ENCODE results near the gene ONECUT1. TPM values are rescaled to one million over a fixed set of nuclear protein-coding genes. Genes with fewer than 3 reads are reported as not detected.

Gene ONECUT1
- total RNA-seq, 4 donors from 2014 or later = not detected

DNA sequence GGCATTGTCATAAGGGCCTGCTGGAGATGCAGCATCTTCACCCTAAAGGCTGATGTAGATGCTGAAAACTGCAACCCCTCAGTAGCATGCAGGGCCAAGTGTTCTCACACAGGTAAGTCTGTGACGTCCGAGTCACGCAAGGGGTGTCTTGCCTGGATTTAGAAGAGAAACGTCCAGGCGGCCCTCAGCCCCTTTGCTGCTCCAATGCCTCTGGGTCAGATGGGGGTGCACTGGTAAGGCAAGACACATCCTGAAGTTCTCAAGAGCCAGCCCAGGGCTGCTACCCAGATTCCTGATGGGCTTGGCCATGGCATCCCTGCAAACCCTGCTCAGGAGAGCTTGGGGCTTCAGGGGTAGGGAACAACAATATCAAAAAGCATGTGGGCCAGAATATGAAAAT lies 25.4 kb downstream of the ONECUT1 start:
- no peak overlapping the region for H3K27ac ChIP-seq
- intact Hi-C loops (cut with DNase I) = no loop called here
- no peaks in the 10 kb centered on the region for H3K36me3 ChIP-seq
- no peak for TF ChIP-seq POLR2A (IDR thresholded peaks at IDR 0.05)
- TF ChIP-seq, protein P1, sequence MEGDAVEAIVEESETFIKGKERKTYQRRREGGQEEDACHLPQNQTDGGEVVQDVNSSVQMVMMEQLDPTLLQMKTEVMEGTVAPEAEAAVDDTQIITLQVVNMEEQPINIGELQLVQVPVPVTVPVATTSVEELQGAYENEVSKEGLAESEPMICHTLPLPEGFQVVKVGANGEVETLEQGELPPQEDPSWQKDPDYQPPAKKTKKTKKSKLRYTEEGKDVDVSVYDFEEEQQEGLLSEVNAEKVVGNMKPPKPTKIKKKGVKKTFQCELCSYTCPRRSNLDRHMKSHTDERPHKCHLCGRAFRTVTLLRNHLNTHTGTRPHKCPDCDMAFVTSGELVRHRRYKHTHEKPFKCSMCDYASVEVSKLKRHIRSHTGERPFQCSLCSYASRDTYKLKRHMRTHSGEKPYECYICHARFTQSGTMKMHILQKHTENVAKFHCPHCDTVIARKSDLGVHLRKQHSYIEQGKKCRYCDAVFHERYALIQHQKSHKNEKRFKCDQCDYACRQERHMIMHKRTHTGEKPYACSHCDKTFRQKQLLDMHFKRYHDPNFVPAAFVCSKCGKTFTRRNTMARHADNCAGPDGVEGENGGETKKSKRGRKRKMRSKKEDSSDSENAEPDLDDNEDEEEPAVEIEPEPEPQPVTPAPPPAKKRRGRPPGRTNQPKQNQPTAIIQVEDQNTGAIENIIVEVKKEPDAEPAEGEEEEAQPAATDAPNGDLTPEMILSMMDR (IDR thresholded peaks at IDR 0.05) = no peak
- no peaks in the 10 kb centered on the region for H3K4me1 ChIP-seq
- no peaks in the 10 kb centered on the region for H3K9me3 ChIP-seq
- H3K27me3 ChIP-seq = peaks cover 0 to 55% (median 0%) of the 10 kb centered on the region in 4 donors
- WGBS, 2 donors = no CpG with 5 or more reads among the region's 5 CpGs
- no peak overlapping the region for H3K4me3 ChIP-seq
- DNase-seq = no peak

DNA sequence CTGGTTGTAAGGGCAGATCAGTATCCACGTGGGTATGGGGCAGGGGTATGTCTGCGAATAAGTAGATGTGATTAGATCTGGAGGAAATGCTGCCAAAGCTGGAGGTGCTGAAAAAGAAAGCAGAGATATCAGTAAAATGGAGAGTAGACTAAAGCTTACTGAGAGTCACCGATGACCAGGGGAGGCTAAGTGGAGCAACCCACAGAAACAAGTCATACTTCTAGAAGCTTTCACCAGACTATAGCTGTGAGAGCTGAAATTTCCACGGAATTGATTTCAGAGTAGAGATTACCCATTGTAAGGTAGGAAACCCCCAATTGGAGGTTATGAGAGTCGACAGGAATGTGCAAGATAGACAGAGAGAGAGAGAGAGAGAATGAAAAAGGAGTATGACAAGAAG lies 27.5 kb downstream of the ONECUT1 start:
- TF ChIP-seq, protein P1 (IDR thresholded peaks at IDR 0.05) = no peak
- no peak for TF ChIP-seq POLR2A (IDR thresholded peaks at IDR 0.05)
- H3K9me3 ChIP-seq = no peaks in the 10 kb centered on the region

DNA sequence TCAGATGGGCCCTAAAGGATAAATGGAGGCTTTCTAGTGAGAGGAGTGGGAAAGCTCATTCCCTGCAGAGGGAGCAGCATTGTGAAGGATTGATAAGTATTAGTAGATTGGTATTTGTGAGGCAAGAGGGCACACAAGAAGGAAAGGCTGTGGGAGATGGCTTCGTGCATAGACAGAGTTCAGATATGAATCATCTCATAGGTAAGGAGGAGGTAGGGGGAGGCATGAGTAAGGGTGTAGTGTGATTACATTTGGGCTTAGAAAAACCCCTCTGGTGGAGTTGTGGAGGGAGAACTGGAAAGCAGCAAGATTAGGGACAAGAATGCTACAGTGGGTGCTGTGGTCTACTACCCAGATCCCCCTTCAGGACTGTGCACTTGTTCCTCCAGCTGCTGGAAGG lies 29.6 kb downstream of the ONECUT1 start:
- WGBS, 2 donors = 37 to 46% methylated on average over 1 of the region's 1 CpG

More for the DNA sequence above, 27.5 kb downstream of the ONECUT1 start:
- no peak overlapping the region for H3K4me3 ChIP-seq
- WGBS, 2 donors = 68 to 76% methylated on average over 5 of the region's 5 CpGs
- peaks cover 0 to 47% (median 0%) of the 10 kb centered on the region in 4 donors for H3K27me3 ChIP-seq
- no peaks in the 10 kb centered on the region for H3K36me3 ChIP-seq
- no peak overlapping the region for H3K27ac ChIP-seq
- no peaks in the 10 kb centered on the region for H3K4me1 ChIP-seq
- DNase-seq = no peak
- intact Hi-C loops (cut with DNase I) = no loop called here

DNA sequence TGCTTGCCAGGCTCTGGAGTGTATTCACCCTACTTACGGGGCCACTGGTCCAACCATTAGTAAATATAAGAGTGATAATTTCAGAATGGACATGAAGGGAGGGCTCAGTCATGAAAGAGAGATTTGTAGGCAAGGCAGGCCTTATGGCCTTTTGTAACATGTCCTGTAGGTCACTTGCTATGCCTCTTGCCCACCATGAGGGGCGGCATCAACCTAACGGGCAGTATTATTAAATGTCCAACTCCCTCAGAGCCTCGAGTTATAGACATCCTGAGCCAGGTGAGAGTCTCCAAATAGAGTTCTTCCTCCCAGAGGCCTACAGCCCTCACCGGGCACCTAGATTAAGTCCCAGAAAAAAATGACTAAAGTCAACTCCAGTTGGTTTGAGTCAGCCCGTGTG lies 30.2 kb downstream of the ONECUT1 start:
- intact Hi-C loops (cut with DNase I) = no loop called here
- no peaks in the 10 kb centered on the region for H3K36me3 ChIP-seq
- H3K9me3 ChIP-seq = no peaks in the 10 kb centered on the region
- H3K4me3 ChIP-seq = no peak overlapping the region
- no peak overlapping the region for H3K27ac ChIP-seq
- no peak for TF ChIP-seq POLR2A (IDR thresholded peaks at IDR 0.05)
- TF ChIP-seq, protein P1 (IDR thresholded peaks at IDR 0.05) = no peak
- 77 to 83% methylated on average over 5 of the region's 6 CpGs for WGBS, 2 donors
- no peaks in the 10 kb centered on the region for H3K4me1 ChIP-seq
- no peak for DNase-seq
- H3K27me3 ChIP-seq = peaks cover 0 to 44% (median 0%) of the 10 kb centered on the region in 4 donors

More for the DNA sequence above, 29.6 kb downstream of the ONECUT1 start:
- Histone ChIP-seq H3K4me3 (no peak overlapping the region), H3K9me3 (no peaks in the 10 kb centered on the region), H3K36me3 (no peaks in the 10 kb centered on the region), H3K27me3 (peaks cover 0 to 44% (median 0%) of the 10 kb centered on the region in 4 donors), H3K4me1 (no peaks in the 10 kb centered on the region), H3K27ac (no peak overlapping the region)
- intact Hi-C loops (cut with DNase I) = no loop called here
- no peak for TF ChIP-seq POLR2A (IDR thresholded peaks at IDR 0.05)
- TF ChIP-seq, protein P1 (IDR thresholded peaks at IDR 0.05) = no peak
- no peak for DNase-seq

DNA sequence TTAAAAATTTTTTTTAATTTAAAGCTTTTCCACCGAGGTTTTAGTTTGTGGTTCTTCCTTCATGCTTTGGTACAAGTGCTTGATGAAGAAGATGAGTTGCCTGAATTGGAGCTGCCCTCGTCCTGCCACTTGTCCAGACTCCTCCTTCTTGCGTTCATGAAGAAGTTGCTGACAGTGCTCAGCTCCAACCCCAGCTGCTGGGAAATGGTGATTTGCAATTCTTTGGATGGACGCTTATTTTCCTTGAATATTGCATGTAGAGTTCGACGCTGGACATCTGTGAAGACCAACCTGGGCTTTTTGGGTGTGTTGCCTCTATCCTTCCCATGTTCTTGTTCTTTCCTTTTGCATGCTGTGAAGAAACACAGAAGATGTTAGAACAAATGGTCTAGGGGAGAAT lies 32.6 kb downstream of the ONECUT1 start:
- no peaks in the 10 kb centered on the region for H3K9me3 ChIP-seq
- peaks cover 0 to 57% (median 0%) of the 10 kb centered on the region in 4 donors for H3K27me3 ChIP-seq
- no peaks in the 10 kb centered on the region for H3K36me3 ChIP-seq
- no peak for DNase-seq
- WGBS, 2 donors = 86% methylated on average over 6 of the region's 6 CpGs
- H3K4me1 ChIP-seq = no peaks in the 10 kb centered on the region
- H3K27ac ChIP-seq = no peak overlapping the region
- intact Hi-C loops (cut with DNase I) = no loop called here
- TF ChIP-seq POLR2A (IDR thresholded peaks at IDR 0.05) = no peak
- TF ChIP-seq, protein P1 (IDR thresholded peaks at IDR 0.05) = no peak
- H3K4me3 ChIP-seq = no peak overlapping the region

All from esophagus squamous epithelium (tissue), 5 donors.